C4-2B (cell line): Measurements from ENCODE around the gene NAXD.
"Not testable (repeated sequence)": the region's sequence is repeated elsewhere in the genome, so short reads cannot be mapped to it uniquely, and the experiment has no call there.

Experiments
- H3K27ac ChIP-seq: fragments of 450-650 bp; 2 replicates; pipeline ENCODE4 v1.5.1; 2017
- CTCF ChIP-seq: fragments of 450-650 bp; conservative IDR thresholded peaks from 2 replicates; pipeline ENCODE4 v1.5.1; 2017; ENCODE audit warnings: mild to moderate bottlenecking
- ZFX ChIP-seq: fragments of 450-650 bp; IDR thresholded peaks from 2 replicates; pipeline ENCODE4 v1.6.1; 2017

NAXD gene

GRCh38 chr13:110651726-110652230, 36.4 kb downstream of the NAXD start:
- no peak overlapping the region for H3K27ac ChIP-seq
- TF ChIP-seq CTCF (no peak), ZFX (no peak)

- no peak for TF ChIP-seq ZFX
- TF ChIP-seq CTCF: no peak
- no peak overlapping the region for H3K27ac ChIP-seq
These were observed 36.9 kb downstream of the NAXD start for GRCh38 chr13:110652231-110652730.

DNA sequence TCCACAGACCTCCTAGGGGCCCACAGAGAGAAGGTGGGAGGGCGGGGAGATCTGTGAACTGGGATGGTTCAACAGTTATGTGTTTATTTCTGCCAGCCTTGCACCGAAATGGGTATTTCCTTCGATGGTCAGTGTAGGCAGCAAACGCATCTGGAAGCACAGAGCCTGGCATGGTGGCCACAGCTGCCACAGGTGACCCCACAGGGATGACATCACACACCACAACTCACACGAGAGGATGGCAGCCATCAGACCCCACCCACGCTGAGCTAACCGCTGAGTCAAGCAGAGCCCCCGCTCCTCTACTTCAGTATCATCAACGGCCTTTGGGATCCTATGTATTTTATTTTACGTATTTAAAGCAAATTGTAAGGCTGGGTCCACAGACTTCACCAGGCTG, 37.4 kb downstream of the NAXD start:
- TF ChIP-seq CTCF (no peak), ZFX (no peak)
- no peak overlapping the region for H3K27ac ChIP-seq

DNA sequence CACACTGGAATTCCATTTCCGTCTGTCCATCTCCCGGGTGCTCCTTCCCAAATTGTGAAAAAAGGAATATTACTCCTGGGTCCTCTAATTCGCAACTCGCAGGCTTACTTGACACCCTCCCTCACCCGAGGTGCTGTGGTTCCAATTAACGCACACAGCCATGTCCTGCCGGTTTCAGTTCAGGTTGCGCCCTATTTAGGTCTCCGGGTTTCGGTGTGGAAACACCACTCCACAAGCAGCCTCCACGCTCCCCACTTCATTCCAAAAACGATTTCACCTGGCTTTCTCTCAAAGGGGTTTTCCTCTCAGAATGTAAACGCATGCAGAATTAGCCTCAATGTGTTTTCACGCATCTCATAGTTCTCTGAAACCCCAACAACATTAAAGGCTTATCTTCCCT, 37.9 kb downstream of the NAXD start:
- TF ChIP-seq CTCF (no peak), ZFX (no peak)
- H3K27ac ChIP-seq: no peak overlapping the region

DNA sequence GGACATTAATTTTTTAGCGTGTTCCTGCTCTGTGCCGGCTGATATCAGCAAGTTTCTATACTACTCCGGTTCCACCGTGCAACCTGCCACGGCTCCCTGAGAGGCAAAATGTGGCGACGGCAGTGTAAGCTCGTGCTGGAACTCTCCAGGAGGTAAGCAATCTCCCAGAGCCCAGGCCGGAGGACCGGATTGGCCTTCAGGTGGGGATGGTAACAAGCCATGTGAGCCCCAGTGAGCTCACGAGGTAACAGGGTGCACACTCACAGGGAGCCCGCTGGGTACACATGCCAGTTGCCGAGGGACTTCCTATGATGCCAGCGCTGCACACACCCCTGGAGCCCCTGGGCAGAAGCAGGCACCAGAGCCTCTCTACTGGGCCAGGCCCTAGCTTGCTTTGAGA, 38.5 kb downstream of the NAXD start:
- no peak for TF ChIP-seq ZFX
- TF ChIP-seq CTCF: no peak

DNA sequence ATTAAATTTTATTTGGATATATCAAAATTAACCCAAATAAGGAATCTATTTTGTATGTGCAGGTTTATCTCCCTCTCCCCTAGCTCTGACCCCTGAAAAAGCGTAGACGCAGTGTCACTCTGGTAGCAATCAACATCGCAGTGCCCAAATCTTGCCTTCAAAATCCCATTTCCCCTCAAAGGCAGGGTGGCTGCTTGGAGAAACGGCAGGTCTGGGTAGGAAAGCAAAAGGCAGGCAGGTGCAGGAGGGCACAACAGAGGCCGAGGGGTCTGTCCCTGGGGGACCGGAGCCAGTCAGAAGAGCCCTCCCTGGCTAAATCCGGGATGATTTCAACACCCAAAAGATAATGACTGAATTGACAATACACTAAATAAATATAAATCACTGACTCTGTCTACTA, 41.9 kb downstream of the NAXD start:
- TF ChIP-seq ZFX: no peak
- H3K27ac ChIP-seq: no peak overlapping the region

More for the DNA sequence above, 38.5 kb downstream of the NAXD start:
- H3K27ac ChIP-seq: no peak overlapping the region

DNA sequence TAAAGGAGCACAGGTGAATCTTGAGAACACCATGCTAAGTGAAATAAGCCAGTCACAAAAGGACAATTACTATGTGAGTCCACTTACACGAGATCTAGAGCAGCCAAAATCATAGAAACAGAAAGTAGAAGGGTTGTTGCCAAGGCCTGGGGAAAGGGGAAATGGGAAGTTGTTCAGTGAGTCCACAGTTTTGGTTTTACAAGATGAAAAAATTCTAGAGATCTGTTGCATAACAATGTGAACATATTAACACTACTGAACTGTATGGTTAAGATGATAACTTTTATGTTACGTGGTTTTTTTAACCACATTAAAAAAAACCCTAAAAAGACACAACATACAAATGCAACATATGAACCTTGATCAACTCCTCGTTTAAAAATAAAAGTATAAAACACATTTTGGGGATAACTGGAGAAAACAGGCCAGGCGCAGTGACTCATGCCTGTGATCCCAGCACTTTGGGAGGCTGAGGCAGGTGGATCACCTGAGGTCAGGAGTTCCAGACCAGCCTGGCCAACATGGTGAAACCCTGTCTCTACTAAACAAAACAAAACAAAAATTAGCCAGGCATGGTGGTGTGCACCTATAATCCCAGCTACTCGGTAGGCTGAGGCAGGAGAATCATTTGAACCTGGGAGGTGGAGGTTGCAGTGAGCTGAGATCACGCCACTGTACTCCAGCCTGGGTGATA, 43.0 kb downstream of the NAXD start:
- not testable (repeated sequence) for H3K27ac ChIP-seq

GRCh38 chr13:110661256-110661655, 45.9 kb downstream of the NAXD start:
- TF ChIP-seq CTCF: no peak
- no peak overlapping the region for H3K27ac ChIP-seq
